ENCODE results near the gene SURF6.
"Not testable (repeated sequence)": the region's sequence is repeated elsewhere in the genome, so short reads cannot be mapped to it uniquely, and the experiment has no call there.

The SURF6 gene

DNA sequence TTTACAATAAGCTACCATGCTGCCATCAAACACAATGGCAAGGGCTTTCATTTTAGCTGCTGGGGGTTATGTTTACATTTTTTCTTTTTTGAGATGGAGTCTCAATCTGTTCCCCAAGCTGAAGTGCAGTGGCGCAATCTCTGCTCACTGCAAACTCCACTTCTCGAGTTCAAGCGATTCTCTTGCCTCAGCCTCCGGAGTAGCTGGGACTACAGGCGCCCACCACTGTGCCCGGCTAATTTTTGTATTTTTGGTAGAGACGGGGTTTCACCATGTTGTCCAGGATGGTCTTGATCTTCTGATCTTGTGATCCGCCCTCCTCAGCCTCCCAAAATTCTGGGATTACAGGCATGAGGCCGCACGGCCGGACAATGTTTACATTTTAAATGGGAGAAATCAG lies 1.1 kb downstream of the SURF6 start:
- H3K4me1 ChIP-seq (ENCODE audit: control insufficient read depth, insufficient read depth, low read length), result peaks cover 17% of the 10 kb centered on the region
- H3K27ac ChIP-seq (ENCODE audit: low read depth, low read length), result peak overlapping the region; percentile 89; the same call in 1 of the 2 replicates
- H3K27me3 ChIP-seq (ENCODE audit: control insufficient read depth, insufficient read depth, low read length); H3K9me3 ChIP-seq (ENCODE audit: control insufficient read depth, insufficient read depth, low read depth, low read length): not testable (repeated sequence)
- peak overlapping the region; percentile 79 for H3K4me3 ChIP-seq (ENCODE audit: low read depth, low read length)
- H3K9ac ChIP-seq (ENCODE audit: low read length), result peak overlapping the region; percentile 94
- H3K36me3 ChIP-seq (ENCODE audit: control insufficient read depth, insufficient read depth, low read length), result peaks cover 63% of the 10 kb centered on the region

DNA sequence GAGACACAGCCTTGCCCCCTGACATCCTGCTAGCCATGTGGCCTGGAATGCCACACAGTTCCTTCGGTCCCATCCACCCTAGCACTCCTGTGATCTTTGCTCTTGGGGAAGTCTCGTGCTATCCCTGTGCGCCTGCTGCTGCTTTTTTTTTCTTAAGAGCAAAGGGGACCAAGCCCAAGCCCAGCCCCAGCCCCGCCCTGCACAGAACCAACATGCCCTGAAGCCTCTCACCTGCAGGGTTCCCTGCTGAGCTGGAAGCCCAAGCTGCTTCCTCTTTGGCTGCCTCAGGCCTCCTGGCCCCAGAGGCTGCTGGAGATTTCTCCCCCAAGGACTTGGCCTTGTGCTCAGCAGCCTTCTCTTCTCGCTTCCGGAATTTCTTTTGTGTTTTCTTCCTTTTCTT lies 1.8 kb downstream of the SURF6 start:
- H3K27me3 ChIP-seq (ENCODE audit: control insufficient read depth, insufficient read depth, low read length), result no peaks in the 10 kb centered on the region
- H3K4me3 ChIP-seq (ENCODE audit: low read depth, low read length), result peak overlapping the region; percentile 79
- H3K9ac ChIP-seq (ENCODE audit: low read length), result peak overlapping the region; percentile 94
- H3K27ac ChIP-seq (ENCODE audit: low read depth, low read length), result peak overlapping the region; percentile 89
- H3K9me3 ChIP-seq (ENCODE audit: control insufficient read depth, insufficient read depth, low read depth, low read length), result no peaks in the 10 kb centered on the region
- peaks cover 17% of the 10 kb centered on the region for H3K4me1 ChIP-seq (ENCODE audit: control insufficient read depth, insufficient read depth, low read length)
- H3K36me3 ChIP-seq (ENCODE audit: control insufficient read depth, insufficient read depth, low read length), result peaks cover 58% of the 10 kb centered on the region

DNA sequence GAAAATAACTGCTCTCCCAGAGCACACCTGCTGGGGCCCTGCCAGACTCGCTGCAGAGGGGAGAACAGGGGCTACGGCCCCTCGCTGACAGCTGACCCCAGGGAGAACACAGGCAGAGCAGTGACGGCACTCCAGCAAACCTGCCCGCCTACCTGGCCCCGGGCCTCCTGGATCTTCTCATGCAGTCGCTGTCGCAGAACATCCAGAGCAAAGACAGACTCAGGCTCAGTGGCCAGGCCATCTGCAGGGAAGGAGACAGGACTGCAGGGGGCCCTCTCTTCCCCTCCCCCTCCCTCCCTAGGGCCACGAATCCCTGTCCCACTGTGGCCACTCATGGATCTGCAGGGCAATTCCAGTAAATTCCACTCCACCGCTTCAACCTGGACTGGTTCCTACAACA lies 2.4 kb downstream of the SURF6 start:
- Histone ChIP-seq H3K36me3 (ENCODE audit: control insufficient read depth, insufficient read depth, low read length) (peaks cover 52% of the 10 kb centered on the region), H3K9me3 (ENCODE audit: control insufficient read depth, insufficient read depth, low read depth, low read length) (no peaks in the 10 kb centered on the region), H3K27me3 (ENCODE audit: control insufficient read depth, insufficient read depth, low read length) (no peaks in the 10 kb centered on the region), H3K27ac (ENCODE audit: low read depth, low read length) (peak overlapping the region; percentile 89), H3K4me3 (ENCODE audit: low read depth, low read length) (peak overlapping the region; percentile 79), H3K4me1 (ENCODE audit: control insufficient read depth, insufficient read depth, low read length) (peaks cover 17% of the 10 kb centered on the region), H3K9ac (ENCODE audit: low read length) (peak overlapping the region; percentile 65)

DNA sequence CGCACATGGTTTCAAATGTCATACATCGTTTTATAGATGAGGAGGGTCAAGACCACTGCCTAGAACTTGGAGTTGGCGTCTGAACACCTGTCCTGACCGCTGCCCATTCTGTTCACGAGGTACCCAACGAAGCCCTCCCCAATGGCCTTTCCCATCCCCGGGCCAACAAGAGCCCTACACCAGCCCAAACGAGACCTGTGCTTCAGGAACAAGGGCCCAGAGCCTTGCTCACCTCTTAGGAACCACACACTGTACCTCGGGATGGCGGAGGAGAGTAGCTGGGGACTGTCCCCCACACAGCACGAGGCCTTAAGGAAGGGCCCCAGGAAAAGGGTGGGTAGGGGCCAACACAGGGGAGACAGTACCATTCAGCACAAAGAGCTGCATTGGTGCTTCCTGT lies 3.0 kb downstream of the SURF6 start:
- Histone ChIP-seq H3K4me3 (ENCODE audit: low read depth, low read length) (no peak overlapping the region), H3K4me1 (ENCODE audit: control insufficient read depth, insufficient read depth, low read length) (peaks cover 17% of the 10 kb centered on the region), H3K9ac (ENCODE audit: low read length) (no peak overlapping the region), H3K27me3 (ENCODE audit: control insufficient read depth, insufficient read depth, low read length) (no peaks in the 10 kb centered on the region), H3K27ac (ENCODE audit: low read depth, low read length) (no peak overlapping the region), H3K36me3 (ENCODE audit: control insufficient read depth, insufficient read depth, low read length) (peaks cover 52% of the 10 kb centered on the region), H3K9me3 (ENCODE audit: control insufficient read depth, insufficient read depth, low read depth, low read length) (no peaks in the 10 kb centered on the region)

DNA sequence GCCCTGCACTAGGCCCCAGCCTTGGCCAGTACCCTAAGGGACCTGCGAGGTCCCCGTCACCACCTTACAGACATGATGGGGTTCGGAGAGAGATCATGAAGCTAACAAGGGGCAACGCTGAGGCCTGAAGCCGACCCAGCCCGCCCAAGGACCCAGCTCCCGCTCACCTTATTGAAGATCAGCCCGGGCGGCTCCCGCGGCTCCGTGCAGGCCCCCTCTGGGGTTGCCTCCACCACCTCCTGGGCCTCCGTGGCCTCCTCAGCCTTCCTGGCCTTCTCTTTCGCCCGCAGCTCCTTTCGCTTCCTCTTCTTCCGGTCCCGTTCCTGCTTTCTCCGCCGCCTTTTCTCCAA lies 3.6 kb downstream of the SURF6 start:
- Histone ChIP-seq H3K36me3 (ENCODE audit: control insufficient read depth, insufficient read depth, low read length) (peaks cover 52% of the 10 kb centered on the region), H3K9ac (ENCODE audit: low read length) (no peak overlapping the region)

DNA sequence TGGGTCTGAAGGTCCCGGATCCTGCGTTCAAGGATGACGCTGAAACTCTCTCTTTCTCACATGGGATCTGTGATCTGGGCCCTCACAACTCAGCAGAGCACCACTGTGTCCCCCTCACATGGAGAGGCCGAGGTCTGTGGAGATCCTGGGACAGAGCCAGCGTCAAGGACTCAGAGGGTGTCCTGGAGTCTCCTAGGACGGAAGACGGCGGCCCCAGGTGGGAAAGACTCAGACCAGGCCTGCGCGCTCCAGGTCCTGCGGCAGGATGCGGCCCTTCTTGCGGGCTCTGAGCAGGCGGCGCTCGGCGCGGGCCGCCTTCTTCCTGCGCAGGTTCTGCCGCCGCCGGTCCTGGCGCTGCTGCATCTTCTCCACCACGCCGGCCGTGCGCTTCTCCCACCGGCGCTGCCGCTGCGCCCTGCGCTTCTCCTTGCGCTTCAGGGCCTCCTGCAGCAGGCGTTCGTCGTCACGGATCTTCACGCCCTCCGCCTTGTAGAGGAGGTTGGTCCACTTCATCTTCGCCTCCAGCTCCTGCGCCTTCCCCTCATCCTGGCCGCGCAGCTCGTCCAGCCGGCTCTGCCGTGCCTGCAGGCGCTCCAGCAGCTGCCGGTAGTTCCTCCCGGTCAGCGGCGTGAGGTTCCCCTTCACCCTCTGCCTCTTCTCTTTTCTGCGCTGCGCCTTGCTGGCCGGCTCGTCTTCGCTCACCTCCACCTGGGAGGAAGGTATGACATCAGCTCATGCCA lies 4.2 kb downstream of the SURF6 start:
- Histone ChIP-seq H3K9ac (ENCODE audit: low read length) (no peak overlapping the region), H3K4me1 (ENCODE audit: control insufficient read depth, insufficient read depth, low read length) (peaks cover 17% of the 10 kb centered on the region), H3K4me3 (ENCODE audit: low read depth, low read length) (no peak overlapping the region), H3K27ac (ENCODE audit: low read depth, low read length) (no peak overlapping the region), H3K36me3 (ENCODE audit: control insufficient read depth, insufficient read depth, low read length) (peaks cover 52% of the 10 kb centered on the region), H3K9me3 (ENCODE audit: control insufficient read depth, insufficient read depth, low read depth, low read length) (no peaks in the 10 kb centered on the region), H3K27me3 (ENCODE audit: control insufficient read depth, insufficient read depth, low read length) (no peaks in the 10 kb centered on the region)

More for the DNA sequence above, 3.6 kb downstream of the SURF6 start:
- no peak overlapping the region for H3K4me3 ChIP-seq (ENCODE audit: low read depth, low read length)
- H3K27me3 ChIP-seq (ENCODE audit: control insufficient read depth, insufficient read depth, low read length), result no peaks in the 10 kb centered on the region
- H3K4me1 ChIP-seq (ENCODE audit: control insufficient read depth, insufficient read depth, low read length), result peaks cover 17% of the 10 kb centered on the region
- H3K9me3 ChIP-seq (ENCODE audit: control insufficient read depth, insufficient read depth, low read depth, low read length), result no peaks in the 10 kb centered on the region
- H3K27ac ChIP-seq (ENCODE audit: low read depth, low read length), result no peak overlapping the region

DNA sequence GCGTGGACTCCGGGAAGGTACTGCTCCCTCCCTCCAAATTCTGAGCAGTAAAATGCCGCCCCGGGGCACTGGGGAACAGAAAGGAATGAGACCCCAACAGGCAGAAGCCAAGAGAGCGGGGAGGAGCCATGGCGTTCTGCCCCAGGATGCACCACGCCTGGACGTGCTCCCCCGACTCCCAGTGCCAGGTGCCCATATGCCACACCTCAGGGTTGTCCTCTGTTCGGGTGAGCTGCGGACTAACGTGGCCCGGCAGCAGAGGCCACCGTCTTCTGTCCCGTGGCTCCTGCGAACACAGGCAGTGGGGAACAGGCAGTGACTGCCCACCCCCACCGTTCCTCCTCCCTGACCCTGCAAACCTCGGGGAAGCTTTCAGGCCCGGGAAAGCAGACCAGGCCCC lies 4.8 kb downstream of the SURF6 start:
- no peak overlapping the region for H3K9ac ChIP-seq (ENCODE audit: low read length)
- H3K4me3 ChIP-seq (ENCODE audit: low read depth, low read length), result no peak overlapping the region
- no peaks in the 10 kb centered on the region for H3K27me3 ChIP-seq (ENCODE audit: control insufficient read depth, insufficient read depth, low read length)
- H3K4me1 ChIP-seq (ENCODE audit: control insufficient read depth, insufficient read depth, low read length), result peaks cover 14% of the 10 kb centered on the region
- H3K9me3 ChIP-seq (ENCODE audit: control insufficient read depth, insufficient read depth, low read depth, low read length), result no peaks in the 10 kb centered on the region
- H3K36me3 ChIP-seq (ENCODE audit: control insufficient read depth, insufficient read depth, low read length), result peaks cover 52% of the 10 kb centered on the region
- H3K27ac ChIP-seq (ENCODE audit: low read depth, low read length), result no peak overlapping the region

DNA sequence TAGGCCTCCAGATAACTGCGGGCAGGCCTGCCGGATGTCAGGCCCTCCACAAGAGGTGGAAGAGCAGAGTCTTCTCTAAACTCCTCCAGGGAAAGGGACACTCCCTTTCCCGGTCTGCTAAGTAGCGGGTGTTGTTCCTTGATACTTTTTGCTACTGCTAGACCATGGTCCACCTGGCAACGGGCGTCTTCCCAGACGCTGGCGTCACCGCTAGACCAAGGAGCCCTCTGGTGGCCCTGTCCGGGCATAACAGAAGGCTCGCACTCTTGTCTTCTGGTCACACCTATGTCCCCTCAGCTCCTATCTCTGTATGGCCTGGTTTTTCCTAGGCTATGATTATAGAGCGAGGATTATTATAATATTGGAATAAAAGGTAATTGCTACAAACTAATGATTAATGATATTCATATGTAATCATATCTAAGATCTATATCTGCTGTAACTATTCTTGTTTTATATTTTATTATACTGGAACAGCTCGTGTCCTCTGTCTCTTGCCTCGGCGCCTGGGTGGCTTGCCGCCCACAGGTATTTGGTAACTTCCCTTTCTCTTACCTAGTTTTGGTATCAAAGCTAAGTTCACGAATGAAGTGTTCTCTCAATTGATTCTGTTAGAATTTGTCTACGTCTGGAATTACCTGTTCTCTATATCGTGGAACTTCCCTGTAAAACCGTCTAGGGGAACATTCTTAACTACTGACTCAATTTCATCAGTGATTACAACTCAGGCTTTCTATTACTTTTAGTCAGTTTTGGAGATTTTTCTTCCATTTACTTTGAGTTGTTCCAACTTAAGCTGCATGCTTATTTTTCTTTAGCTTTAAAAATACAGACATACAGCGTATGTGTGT lies 6.5 kb downstream of the SURF6 start:
- H3K9ac ChIP-seq (ENCODE audit: low read length); H3K27ac ChIP-seq (ENCODE audit: low read depth, low read length); H3K9me3 ChIP-seq (ENCODE audit: control insufficient read depth, insufficient read depth, low read depth, low read length); H3K4me3 ChIP-seq (ENCODE audit: low read depth, low read length); H3K27me3 ChIP-seq (ENCODE audit: control insufficient read depth, insufficient read depth, low read length): not testable (repeated sequence)
- Histone ChIP-seq H3K36me3 (ENCODE audit: control insufficient read depth, insufficient read depth, low read length) (peaks cover 48% of the 10 kb centered on the region), H3K4me1 (ENCODE audit: control insufficient read depth, insufficient read depth, low read length) (peaks cover 11% of the 10 kb centered on the region)

DNA sequence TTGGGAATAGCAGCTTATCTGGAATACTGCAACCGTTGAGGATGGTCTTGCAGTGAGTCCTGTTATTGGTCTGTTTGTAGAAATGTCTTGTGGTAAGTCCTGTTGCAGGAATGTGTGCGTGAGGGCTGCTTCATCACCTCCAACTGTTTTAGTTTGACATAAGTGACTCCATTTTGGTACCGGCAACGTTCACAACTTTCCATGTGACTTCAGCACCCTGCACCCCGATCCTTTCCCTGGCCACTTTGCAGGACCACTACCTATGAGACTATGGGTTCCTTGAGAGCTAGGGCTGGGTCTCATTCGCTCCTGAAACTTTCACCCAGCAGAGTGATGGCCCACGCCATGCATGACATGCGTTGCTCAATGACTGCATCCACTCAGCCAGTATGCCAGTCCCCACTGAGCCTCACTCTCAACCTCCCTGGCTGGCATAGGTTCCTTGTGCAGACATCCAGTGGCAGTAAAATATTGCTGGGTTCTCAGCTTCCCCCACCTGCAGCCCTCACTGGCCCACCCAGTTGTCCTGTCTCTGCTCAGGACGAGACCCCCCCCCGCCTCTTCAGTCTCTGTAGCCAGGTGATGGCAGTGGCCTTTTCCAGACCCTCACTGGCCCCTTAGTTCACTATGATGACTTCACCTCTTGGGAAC lies 8.0 kb downstream of the SURF6 start:
- Histone ChIP-seq H3K4me1 (ENCODE audit: control insufficient read depth, insufficient read depth, low read length) (no peaks in the 10 kb centered on the region), H3K36me3 (ENCODE audit: control insufficient read depth, insufficient read depth, low read length) (peaks cover 33% of the 10 kb centered on the region), H3K9me3 (ENCODE audit: control insufficient read depth, insufficient read depth, low read depth, low read length) (peaks cover 14% of the 10 kb centered on the region), H3K9ac (ENCODE audit: low read length) (no peak overlapping the region), H3K27ac (ENCODE audit: low read depth, low read length) (no peak overlapping the region), H3K27me3 (ENCODE audit: control insufficient read depth, insufficient read depth, low read length) (no peaks in the 10 kb centered on the region), H3K4me3 (ENCODE audit: low read depth, low read length) (no peak overlapping the region)

DNA sequence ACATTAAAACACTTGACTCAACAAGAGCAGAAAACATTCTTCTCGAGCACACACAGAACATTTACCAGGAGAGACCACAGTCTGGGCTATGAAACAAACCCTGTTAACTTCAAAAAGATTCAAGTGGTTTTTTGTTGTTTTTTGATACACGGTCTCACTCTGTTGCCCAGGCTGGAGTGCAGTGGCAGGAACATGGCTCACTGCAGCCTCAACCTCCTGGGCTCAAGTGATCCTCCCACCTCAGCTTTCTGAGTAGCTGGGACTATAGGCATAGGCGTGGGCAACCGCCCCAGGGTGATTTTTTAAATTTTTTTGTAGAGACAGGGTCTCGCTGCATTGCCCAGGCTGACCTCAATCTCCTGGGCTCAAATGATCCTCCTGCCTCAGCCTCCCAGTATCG lies 9.0 kb downstream of the SURF6 start:
- H3K9ac ChIP-seq (ENCODE audit: low read length); H3K4me1 ChIP-seq (ENCODE audit: control insufficient read depth, insufficient read depth, low read length); H3K4me3 ChIP-seq (ENCODE audit: low read depth, low read length); H3K27ac ChIP-seq (ENCODE audit: low read depth, low read length); H3K27me3 ChIP-seq (ENCODE audit: control insufficient read depth, insufficient read depth, low read length): not testable (repeated sequence)
- Histone ChIP-seq H3K9me3 (ENCODE audit: control insufficient read depth, insufficient read depth, low read depth, low read length) (peaks cover 14% of the 10 kb centered on the region), H3K36me3 (ENCODE audit: control insufficient read depth, insufficient read depth, low read length) (peaks cover 23% of the 10 kb centered on the region)
